SJCRH30 (cell line): ENCODE measurements around the gene TMEM107. TPM values are rescaled to one million over a fixed set of nuclear protein-coding genes. Genes with fewer than 3 reads are reported as not detected.
A peak's percentile ranks its signal among the peaks of the same experiment; 100 is the strongest.

ENCODE experiments used
- DNase-seq, 2 experiments: peaks; one replicate each; pipeline ENCODE4 v3.0.0-alpha.2; 2015 to 2020
- H3K27ac ChIP-seq: fragments of 250-450 bp; sonication (Bioruptor Pico); 2 replicates; pipeline ENCODE4 v1.5.1; 2020; ENCODE audit warnings: mild to moderate bottlenecking, moderate library complexity
- H3K27me3 ChIP-seq: fragments of 250-450 bp; sonication (Bioruptor Pico); 2 replicates; pipeline ENCODE4 v1.5.1; 2020; ENCODE audit warnings: mild to moderate bottlenecking, moderate library complexity
- H3K36me3 ChIP-seq: fragments of 250-450 bp; sonication (Bioruptor Pico); 2 replicates; pipeline ENCODE4 v1.5.1; 2020; ENCODE audit warnings: mild to moderate bottlenecking, moderate library complexity
- H3K4me1 ChIP-seq: fragments of 250-450 bp; sonication (Bioruptor Pico); 2 replicates; pipeline ENCODE4 v1.5.1; 2020; ENCODE audit warnings: mild to moderate bottlenecking, moderate library complexity
- H3K4me3 ChIP-seq: fragments of 250-450 bp; sonication (Bioruptor Pico); 2 replicates; pipeline ENCODE4 v1.5.1; 2020; ENCODE audit warnings: mild to moderate bottlenecking, moderate library complexity
- H3K9me3 ChIP-seq: fragments of 250-450 bp; sonication (Bioruptor Pico); replicated peaks from 2 replicates; pipeline ENCODE4 v1.5.1; 2020; ENCODE audit warnings: mild to moderate bottlenecking, moderate library complexity
- total RNA-seq: library from RNA; depleted of rRNA; stranded (reverse); fragments of >200 nt; shearing (Covaris generic); gene quantifications from 2 replicates; pipeline ENCODE4 v1.2.3, GENCODE V29; 2014

Gene TMEM107
- total RNA-seq, 1 experiment from 2014 or later: 13.0 TPM

DNA sequence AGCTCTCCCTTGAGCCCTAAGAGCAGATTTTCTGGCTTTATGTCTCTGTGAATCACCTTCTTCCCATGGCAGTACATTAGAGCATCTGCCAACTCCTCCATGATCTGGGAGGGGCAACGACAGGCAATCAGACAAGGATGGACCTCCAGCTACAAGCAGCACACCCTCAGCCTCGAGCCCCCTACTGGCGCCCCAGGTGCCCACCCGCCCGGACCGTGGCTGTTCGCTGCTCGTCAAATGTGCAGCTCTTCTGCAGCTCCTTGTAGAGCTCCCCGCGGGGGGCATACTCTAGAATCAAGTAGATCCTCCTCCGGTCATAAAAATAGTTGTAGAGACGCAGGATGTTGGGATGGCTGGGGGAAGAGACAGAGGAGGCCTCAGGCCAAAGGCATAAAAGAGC, 30.4 kb upstream of the TMEM107 start:
- Histone ChIP-seq H3K4me1 (0 out of 2 replicates have a peak, but pooled peaks cover 2% of the 10 kb centered on the region), H3K27ac (no peak overlapping the region), H3K36me3 (peaks cover 44% of the 10 kb centered on the region), H3K9me3 (no peaks in the 10 kb centered on the region), H3K27me3 (no peaks in the 10 kb centered on the region), H3K4me3 (no peak overlapping the region)
- no peak for DNase-seq

DNA sequence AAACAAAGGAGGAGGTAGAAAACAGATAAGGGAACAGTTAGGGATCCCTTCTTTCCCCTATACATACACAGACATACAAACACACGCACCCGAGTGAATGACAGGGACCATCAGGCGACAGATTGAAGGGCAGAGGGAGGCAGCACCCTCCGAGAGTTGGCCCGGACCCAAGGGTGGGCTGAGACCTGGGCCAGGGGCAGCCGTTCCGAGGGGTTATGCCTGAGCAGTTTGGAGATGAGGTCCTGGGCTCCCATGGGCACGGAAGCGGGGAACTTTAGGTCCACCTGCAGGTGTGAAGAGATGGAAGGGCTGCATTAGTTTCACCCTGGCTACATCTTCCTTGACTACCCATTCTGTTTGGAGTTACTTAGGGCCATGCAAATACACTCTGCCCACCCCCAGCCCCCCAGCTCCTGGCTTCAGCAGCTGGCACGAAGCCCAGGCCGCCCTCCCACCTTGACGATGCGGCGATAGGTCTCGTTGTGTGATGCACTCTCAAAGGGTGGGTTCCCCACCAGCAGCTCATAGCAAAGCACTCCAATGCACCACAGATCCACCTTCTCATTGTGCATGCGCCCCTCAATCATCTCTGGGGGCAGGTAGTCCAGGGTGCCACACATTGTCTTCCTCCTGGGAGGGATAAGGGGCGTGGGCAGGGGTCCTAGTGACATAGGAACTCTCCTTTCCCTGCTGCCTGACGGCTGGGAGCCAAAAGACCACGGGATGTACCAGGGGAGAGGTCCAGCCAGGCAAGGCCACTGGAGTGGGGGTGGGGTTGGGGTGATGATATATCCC, 28.8 kb upstream of the TMEM107 start:
- Histone ChIP-seq H3K27ac (no peak overlapping the region), H3K9me3 (no peaks in the 10 kb centered on the region), H3K36me3 (peaks cover 41% of the 10 kb centered on the region), H3K4me1 (0 out of 2 replicates have a peak, but pooled peaks cover 2% of the 10 kb centered on the region), H3K27me3 (no peaks in the 10 kb centered on the region), H3K4me3 (no peak overlapping the region)
- no peak for DNase-seq

DNA sequence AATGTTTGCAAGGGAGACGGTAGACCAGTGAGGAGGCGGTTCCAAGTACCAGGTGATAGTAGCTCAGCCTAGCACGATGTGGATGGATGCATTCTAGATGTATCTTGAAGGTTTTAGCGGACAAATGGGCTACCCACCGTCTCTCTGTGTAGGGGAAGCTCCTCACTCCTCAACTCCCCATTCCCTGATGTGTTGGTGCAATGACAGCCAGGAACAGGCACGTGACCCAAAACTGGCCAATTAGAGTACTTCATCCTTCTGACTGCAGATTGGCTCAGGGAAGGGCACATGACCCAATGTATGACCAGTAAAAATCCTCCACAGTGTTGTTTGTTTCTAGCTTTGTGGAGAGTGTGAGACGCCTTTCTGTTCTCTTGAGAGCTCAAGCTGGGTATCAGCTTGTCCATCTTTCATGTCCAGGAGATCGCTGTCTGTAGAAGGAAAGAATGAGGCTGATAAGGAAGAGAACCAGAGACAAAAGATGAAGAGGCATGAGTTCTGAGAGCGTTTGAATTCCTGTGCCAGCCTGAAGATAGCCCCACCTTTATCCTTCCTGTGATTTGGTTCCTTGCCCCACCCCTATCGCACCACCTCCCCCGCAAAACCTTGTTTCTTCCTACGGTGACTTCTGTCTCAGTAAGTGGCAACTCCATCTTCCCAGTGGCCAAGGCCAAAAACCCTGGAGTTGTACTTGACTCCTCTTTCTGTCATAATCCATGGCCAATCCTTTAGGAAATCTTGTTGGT, 16.1 kb upstream of the TMEM107 start:
- H3K36me3 ChIP-seq: no peaks in the 10 kb centered on the region
- H3K4me3 ChIP-seq: peak overlapping the region; percentile 48
- peak; percentile 74 to 85 for DNase-seq

DNA sequence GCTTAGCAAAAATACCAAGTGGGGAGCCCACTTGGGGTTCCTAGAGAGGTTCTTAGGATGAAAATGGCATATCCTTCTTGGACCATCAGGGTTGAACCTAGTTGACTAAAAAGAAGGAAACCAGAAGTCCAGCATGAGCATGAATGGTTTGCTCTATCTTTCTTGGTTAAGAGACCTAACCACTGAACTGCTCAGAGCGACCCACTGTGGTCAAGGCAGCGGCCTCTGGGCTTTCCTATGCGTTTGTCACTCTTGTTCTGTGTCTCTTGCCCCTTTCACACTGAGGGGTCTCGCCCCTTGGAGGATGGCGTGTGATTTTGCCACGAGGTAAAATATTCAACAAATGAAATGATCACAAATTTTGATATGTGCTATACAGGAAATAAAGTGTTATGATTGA, 14.3 kb upstream of the TMEM107 start:
- no peaks in the 10 kb centered on the region for H3K36me3 ChIP-seq
- peaks cover 5% of the 10 kb centered on the region; the same call in 1 of the 2 replicates for H3K4me1 ChIP-seq
- no peak overlapping the region for H3K27ac ChIP-seq
- H3K27me3 ChIP-seq: no peaks in the 10 kb centered on the region
- peak overlapping the region; percentile 74 for H3K4me3 ChIP-seq
- no peaks in the 10 kb centered on the region for H3K9me3 ChIP-seq
- DNase-seq: no peak

More for the DNA sequence above, 16.1 kb upstream of the TMEM107 start:
- H3K27me3 ChIP-seq: no peaks in the 10 kb centered on the region
- peak overlapping the region; percentile 20; the same call in 1 of the 2 replicates for H3K27ac ChIP-seq
- H3K4me1 ChIP-seq: peaks cover 5% of the 10 kb centered on the region; the same call in 1 of the 2 replicates
- no peaks in the 10 kb centered on the region for H3K9me3 ChIP-seq

DNA sequence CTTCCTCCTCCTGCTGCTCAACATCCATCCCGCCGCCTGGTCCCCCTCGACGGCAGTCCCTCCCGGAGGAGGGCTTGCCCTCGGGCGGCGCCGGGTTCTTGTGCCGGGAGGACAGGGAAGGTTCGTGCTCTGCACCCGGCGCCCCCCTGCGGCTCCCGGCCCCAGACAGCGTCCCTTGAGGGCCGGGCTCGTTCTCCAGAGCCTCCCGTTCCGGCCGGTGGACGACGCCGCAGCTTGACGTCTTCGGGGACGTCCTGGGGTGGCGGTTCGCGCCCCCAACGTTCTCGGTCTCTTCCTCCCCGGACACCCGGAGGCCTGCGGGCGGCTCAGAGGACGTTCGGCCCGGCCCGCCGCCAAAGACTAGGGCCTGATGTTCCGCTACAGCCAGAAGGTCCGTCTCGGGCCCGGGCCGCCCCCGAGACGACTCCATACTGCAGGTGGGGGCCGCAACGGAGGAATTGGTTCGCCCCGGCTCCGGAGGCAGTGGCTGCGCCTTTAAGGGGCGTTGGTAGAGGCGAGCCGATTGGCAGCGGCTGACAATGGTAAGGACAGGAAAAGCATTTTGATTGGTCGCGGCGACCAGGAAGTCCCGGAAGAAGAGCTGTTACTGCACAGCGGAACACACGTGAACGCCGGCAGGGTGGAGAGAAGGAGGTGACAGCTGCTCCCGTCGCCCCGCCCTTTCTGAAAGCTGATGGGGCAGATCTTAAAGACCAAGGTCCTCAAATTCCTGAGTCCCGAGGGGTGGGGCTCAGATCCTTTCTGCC, 13.7 kb upstream of the TMEM107 start, which contains the start of gene BORCS6:
BORCS6 (minus strand) TSS at position 470 of the 767 bp plus-strand sequence; CDS start at position 430, 40 bp downstream.
- Histone ChIP-seq H3K27ac (0 out of 2 replicates have a peak within 1 kb of the TSS, but pooled peaks have one; percentile 7), H3K4me1 (peaks cover 5% of the 10 kb centered on the region; the same call in 1 of the 2 replicates), H3K27me3 (no peaks in the 10 kb centered on the region), H3K4me3 (peak within 1 kb of the TSS; percentile 74), H3K9me3 (no peaks in the 10 kb centered on the region), H3K36me3 (no peaks in the 10 kb centered on the region)
- peak; percentile 95 to 96 for DNase-seq

DNA sequence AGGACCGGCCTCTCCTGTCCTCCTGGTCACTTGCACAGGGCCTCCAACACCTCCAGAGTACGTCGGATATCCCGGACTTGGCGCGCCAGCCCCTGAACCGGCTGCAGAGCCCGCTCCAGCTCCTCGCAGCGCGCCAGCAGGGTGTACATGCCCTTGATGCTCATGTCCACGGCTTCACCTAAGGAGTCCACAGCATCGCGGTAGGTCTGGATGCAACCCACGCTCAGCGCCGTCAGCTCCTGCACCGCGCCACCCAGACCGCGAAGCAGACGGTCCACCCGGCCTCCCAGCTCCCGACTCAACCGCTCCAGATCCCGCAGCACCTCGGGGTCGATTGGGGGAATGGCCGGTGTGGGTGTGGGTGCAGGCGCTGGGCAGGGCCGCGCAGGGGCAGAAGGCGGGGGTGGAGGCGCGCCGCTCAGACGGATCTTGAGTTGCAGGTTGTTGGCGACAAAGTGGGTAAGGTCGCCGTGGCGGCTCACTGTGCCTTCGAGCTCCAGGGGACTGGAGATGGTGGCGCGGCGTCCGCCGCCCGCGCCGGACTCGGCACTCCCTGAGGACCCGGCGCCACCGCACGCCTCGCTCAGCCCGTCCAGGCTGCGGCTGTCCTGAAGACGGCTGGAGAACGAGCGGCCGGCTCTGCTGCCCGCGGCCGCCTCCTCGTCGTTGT, 13.0 kb upstream of the TMEM107 start:
- Histone ChIP-seq H3K4me3 (peak overlapping the region; percentile 74), H3K9me3 (no peaks in the 10 kb centered on the region), H3K4me1 (peaks cover 5% of the 10 kb centered on the region; the same call in 1 of the 2 replicates), H3K27me3 (no peaks in the 10 kb centered on the region), H3K36me3 (no peaks in the 10 kb centered on the region), H3K27ac (no peak overlapping the region)
- DNase-seq: no peak

DNA sequence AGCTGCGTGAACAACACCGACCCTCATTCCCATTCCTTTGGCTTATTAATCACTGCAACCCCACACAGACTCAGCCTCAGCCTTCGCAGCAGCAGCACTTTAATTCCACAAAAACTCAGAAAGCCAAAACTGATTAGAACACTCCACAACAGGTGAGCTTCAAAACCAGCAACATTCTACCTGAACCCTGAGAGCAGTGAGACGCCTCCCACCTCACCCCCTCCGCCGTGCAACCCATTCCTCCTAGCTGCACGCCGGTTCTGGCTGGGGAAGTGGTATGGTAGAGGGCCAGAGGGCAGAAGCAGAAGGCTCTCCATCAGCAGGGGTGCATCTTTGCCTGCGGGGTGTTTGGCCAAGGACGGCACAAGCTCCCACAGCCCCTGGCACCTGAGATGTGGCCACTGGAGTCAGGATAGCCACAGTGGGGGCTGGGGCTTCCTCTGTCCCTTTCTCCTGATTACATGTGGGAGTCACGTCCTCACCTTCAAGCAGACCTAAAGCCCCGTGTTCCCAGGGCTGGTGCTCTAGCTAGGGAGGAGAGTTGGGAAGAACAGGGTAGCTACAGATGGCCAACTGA, 12.2 kb upstream of the TMEM107 start:
- no peak for DNase-seq
- peak overlapping the region; percentile 15 for H3K4me3 ChIP-seq
- no peaks in the 10 kb centered on the region for H3K27me3 ChIP-seq
- H3K9me3 ChIP-seq: no peaks in the 10 kb centered on the region
- no peak overlapping the region for H3K27ac ChIP-seq
- no peaks in the 10 kb centered on the region for H3K36me3 ChIP-seq
- peaks cover 5% of the 10 kb centered on the region; the same call in 1 of the 2 replicates for H3K4me1 ChIP-seq

DNA sequence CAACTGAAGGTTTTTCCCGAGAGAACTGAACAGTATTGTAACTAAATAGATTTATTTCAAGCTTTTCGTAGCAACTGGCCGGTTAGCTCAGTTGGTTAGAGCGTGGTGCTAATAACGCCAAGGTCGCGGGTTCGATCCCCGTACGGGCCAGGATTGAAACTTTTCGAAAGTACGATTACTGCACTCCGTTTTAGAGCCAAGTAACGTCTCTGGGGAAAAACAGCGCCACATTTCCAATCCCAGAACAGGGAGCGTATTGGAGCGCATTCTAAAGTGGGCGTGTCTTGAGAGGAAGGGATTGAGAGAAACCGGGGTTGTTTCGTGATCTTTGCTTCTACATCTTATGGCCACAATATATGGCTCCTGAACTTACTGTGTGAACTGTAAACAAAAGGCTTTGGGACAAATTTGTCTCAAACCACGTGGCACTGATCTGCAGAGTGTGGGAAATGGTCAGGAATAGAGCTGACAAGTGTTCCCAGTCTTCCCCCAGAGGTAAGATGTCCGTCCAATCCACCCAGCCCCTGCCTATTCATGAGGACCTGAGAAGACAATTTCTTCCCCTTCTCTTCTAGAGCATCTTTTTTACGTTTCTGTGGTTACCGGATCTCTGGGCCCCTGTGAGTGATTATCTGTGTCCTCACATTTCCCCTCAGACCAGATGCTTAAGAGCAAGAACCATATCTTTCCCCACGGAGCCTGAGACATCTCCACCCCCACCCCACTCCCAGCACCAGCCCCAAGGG, 11.5 kb upstream of the TMEM107 start:
- peaks cover 5% of the 10 kb centered on the region; the same call in 1 of the 2 replicates for H3K4me1 ChIP-seq
- H3K27me3 ChIP-seq: no peaks in the 10 kb centered on the region
- peak overlapping the region; percentile 66 for H3K4me3 ChIP-seq
- DNase-seq: peak; percentile 94 to 97
- H3K9me3 ChIP-seq: no peaks in the 10 kb centered on the region
- no peaks in the 10 kb centered on the region for H3K36me3 ChIP-seq
- H3K27ac ChIP-seq: no peak overlapping the region

DNA sequence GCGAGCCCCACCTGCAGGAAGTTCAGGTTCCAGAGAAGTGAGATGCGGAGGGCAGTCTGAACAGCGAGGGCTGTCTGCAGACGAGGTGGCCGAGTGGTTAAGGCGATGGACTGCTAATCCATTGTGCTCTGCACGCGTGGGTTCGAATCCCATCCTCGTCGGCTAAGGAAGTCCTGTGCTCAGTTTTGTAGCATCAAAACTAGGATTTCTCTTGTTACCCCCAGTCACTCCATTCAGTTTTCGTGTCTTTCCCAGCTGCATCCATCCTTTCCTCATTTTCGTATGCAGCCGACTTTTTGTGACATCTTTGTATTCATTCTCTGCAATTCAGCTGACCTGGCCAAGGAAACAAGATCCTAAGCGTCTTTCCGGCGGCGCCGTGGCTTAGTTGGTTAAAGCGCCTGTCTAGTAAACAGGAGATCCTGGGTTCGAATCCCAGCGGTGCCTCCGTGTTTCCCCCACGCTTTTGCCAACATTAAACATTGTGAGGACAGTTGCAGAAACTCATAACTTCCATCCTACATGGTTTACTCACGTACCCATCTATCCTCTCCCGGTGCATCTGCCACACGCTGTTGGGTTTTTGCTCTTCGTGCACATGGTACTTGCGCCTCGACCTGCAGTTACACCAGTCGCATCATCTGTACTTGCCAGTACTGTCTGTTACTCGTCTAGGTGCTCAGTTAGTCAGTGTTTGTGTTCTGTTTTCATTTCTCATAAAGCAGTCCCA, 10.8 kb upstream of the TMEM107 start:
- Histone ChIP-seq H3K27ac (no peak overlapping the region), H3K4me3 (peak overlapping the region; percentile 66), H3K36me3 (no peaks in the 10 kb centered on the region), H3K9me3 (no peaks in the 10 kb centered on the region), H3K27me3 (no peaks in the 10 kb centered on the region), H3K4me1 (peaks cover 3% of the 10 kb centered on the region; the same call in 1 of the 2 replicates)
- DNase-seq: peak; percentile 90 to 91

DNA sequence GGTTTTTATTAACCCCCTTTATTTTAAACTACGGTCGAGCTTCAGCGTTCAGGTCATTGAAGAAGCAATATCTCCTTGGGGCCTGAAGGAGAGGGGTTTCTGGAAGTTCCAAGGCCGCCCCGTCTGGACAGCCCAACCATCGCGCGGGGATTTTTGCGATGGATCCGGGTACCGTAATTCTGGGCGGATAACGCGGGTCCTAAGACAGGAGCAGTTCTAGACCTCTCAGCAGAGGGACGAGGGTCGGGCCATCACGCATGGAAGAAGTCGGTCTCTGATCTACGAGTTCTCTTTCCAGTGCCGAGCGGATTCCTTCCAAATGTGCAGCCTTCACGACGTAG, 10.2 kb upstream of the TMEM107 start:
- no peaks in the 10 kb centered on the region for H3K9me3 ChIP-seq
- H3K27me3 ChIP-seq: no peaks in the 10 kb centered on the region
- no peak overlapping the region for H3K27ac ChIP-seq
- no peak for DNase-seq
- H3K36me3 ChIP-seq: no peaks in the 10 kb centered on the region
- H3K4me1 ChIP-seq: peaks cover 3% of the 10 kb centered on the region; the same call in 1 of the 2 replicates
- peak overlapping the region; percentile 66 for H3K4me3 ChIP-seq

DNA sequence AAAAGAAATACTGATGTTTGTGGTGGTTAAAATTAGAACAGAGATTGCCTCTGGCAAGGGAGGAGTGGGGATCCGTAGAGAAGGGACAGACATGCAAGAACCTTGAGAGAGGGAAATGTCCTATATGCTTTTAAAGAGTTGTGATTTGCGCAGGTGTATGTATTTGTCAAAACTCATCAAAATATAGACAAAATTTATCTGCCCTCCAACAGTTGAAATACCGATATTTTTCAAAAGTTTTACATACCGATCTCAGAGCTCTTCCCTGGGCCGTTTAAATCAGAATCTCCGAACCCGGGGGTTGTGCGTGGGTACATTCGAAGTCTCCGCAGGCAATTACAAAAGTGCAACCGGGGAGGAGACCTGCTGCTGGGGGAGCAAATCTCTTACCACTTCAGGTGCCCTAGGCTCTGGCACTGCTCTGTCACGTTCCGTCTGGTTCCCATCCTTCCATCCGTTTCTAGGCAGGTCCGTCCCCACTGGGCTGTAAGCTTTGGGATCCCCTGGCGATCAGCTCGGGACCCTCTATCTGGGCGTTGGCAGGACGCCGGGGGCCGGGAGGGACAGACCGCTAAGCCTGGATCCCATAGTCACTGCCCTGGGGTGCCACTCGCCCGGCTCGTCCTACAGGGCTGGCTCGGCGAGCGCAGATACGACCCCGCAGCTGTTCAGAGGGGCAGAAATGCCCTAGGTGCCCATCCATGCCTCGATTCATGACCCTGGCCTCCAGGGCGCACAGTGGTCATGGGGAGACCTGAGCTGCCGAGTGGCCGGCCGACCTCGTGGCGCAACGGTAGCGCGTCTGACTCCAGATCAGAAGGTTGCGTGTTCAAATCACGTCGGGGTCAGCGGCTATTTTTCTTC, 9.6 kb upstream of the TMEM107 start:
- Histone ChIP-seq H3K36me3 (no peaks in the 10 kb centered on the region), H3K27ac (no peak overlapping the region), H3K9me3 (no peaks in the 10 kb centered on the region), H3K27me3 (no peaks in the 10 kb centered on the region), H3K4me3 (peak overlapping the region; percentile 66), H3K4me1 (peaks cover 3% of the 10 kb centered on the region; the same call in 1 of the 2 replicates)
- DNase-seq: peak; percentile 69 to 82
